H1 (cell line): ENCODE measurements around the gene ITGA11. TPM values are rescaled to one million over a fixed set of nuclear protein-coding genes. Genes with fewer than 3 reads are reported as not detected.

Experiments
- CTCF ChIA-PET: fragments of 300-600 bp; sonication (Branson Sonifier 250); formaldehyde crosslinking; loops from one replicate; lab custom pipeline; 2021; ENCODE audit not compliant: partially characterized antibody; lab: Charles Lee
- POLR2A ChIA-PET: fragments of 300-600 bp; sonication (Branson Sonifier 250); formaldehyde crosslinking; loops from one replicate; lab custom pipeline; 2021; ENCODE audit warnings: inconsistent platforms; ENCODE audit not compliant: partially characterized antibody; lab: Charles Lee
- DNase-seq, 2 experiments: peaks; one replicate each; pipeline versions ENCODE4 v3.0.0 to v3.0.0-alpha.2; 2010 to 2022; ENCODE audit warnings: low spot score in 2 of 2, low read depth in 1 of 2, mixed read lengths in 1 of 2
- FAIRE-seq: peaks from 2 replicates; lab custom pipeline; 2011; peaks lifted over from hg19 to GRCh38; lab: Jason Lieb, UNC
- H2AFZ ChIP-seq: 2 replicates; pipeline ENCODE4 v1.8.1; 2012; ENCODE audit warnings: low read length, inconsistent platforms
- H2AK5ac ChIP-seq: 2 replicates; pipeline ENCODE4 v1.6.1; 2013; ENCODE audit warnings: low read depth, low read length
- H2BK120ac ChIP-seq: replicated peaks from 2 replicates; pipeline ENCODE3; 2013; ENCODE audit warnings: low read depth, low read length, inconsistent platforms
- H2BK12ac ChIP-seq: 2 replicates; pipeline ENCODE4 v1.6.1; 2013; ENCODE audit warnings: low read depth, low read length
- H2BK15ac ChIP-seq: 2 replicates; pipeline ENCODE4 v1.6.1; 2013; ENCODE audit warnings: low read length
- H2BK20ac ChIP-seq: 2 replicates; pipeline ENCODE4 v1.6.1; 2013; ENCODE audit warnings: low read length
- H2BK5ac ChIP-seq: 2 replicates; pipeline ENCODE4 v1.6.1; 2013; ENCODE audit warnings: low read depth, low read length
- H3K14ac ChIP-seq: 2 replicates; pipeline ENCODE4 v1.6.1; 2013; ENCODE audit warnings: inconsistent platforms; ENCODE audit not compliant: insufficient read length
- H3K18ac ChIP-seq: 2 replicates; pipeline ENCODE4 v1.6.1; 2013; ENCODE audit warnings: low read length; ENCODE audit errors: extremely low read depth
- H3K23ac ChIP-seq: 2 replicates; pipeline ENCODE4 v1.6.1; 2013; ENCODE audit warnings: inconsistent platforms; ENCODE audit not compliant: insufficient read length
- H3K23me2 ChIP-seq: 2 replicates; pipeline ENCODE4 v1.6.1; 2013; ENCODE audit warnings: low read depth, low read length
- H3K27ac ChIP-seq: 2 replicates; pipeline ENCODE4 v1.6.1; 2011; ENCODE audit warnings: low read depth, low read length, inconsistent platforms
- H3K27me3 ChIP-seq, 4 experiments: replicated peaks in 1 of 4; 1 replicate in 1 of 4; 2 replicates in 3 of 4; pipeline versions ENCODE4 v1.6.1 to v1.8.1; 2011 to 2013; ENCODE audit warnings: low read length in 3 of 4, mild to moderate bottlenecking in 3 of 4, inconsistent platforms in 2 of 4, mixed read lengths in 2 of 4, moderate library complexity in 1 of 4; ENCODE audit not compliant: control insufficient read depth in 3 of 4, insufficient read depth in 3 of 4; ENCODE audit errors: extremely low read depth in 1 of 4
- H3K36me3 ChIP-seq, 4 experiments: 2 replicates each; pipeline versions ENCODE4 v1.6.1 to v1.8.1; 2011 to 2013; ENCODE audit warnings: mild to moderate bottlenecking in 4 of 4, low read length in 3 of 4, moderate library complexity in 2 of 4, control low read depth in 1 of 4, inconsistent platforms in 1 of 4; ENCODE audit not compliant: insufficient read depth in 4 of 4, control insufficient read depth in 2 of 4
- H3K4ac ChIP-seq: replicated peaks from 2 replicates; pipeline ENCODE3; 2013; ENCODE audit warnings: low read length, low read depth, mixed read lengths, inconsistent platforms; ENCODE audit not compliant: insufficient read length
- H3K4me1 ChIP-seq, 4 experiments: replicated peaks in 1 of 4; 1 replicate in 1 of 4; 2 replicates in 3 of 4; pipeline versions ENCODE4 v1.6.1 to v1.8.1; 2011 to 2013; ENCODE audit warnings: low read length in 3 of 4, inconsistent platforms in 2 of 4, mixed read lengths in 1 of 4; ENCODE audit not compliant: insufficient read depth in 4 of 4, control insufficient read depth in 3 of 4
- H3K4me2 ChIP-seq, 2 experiments: 2 replicates each; pipeline versions ENCODE4 v1.6.1 to v1.8.1; 2011 to 2013; ENCODE audit warnings: low read depth in 2 of 2, low read length in 2 of 2, control low read depth in 1 of 2, inconsistent platforms in 1 of 2, mild to moderate bottlenecking in 1 of 2; ENCODE audit not compliant: insufficient read depth in 1 of 2
- H3K4me3 ChIP-seq, 4 experiments: fragments of 200-600, 300-600 bp in 1 of 4; sonication (generic), shearing (Covaris generic), sonication (Bioruptor Twin) in 1 of 4; 2 replicates each; pipeline versions ENCODE4 v1.5.1 to v1.8.1; 2011 to 2016; ENCODE audit warnings: low read length in 4 of 4, low read depth in 3 of 4, control low read depth in 2 of 4, inconsistent platforms in 2 of 4, mild to moderate bottlenecking in 2 of 4, mixed read lengths in 1 of 4, moderate library complexity in 1 of 4; ENCODE audit not compliant: insufficient read depth in 2 of 4; ENCODE audit errors: extremely low read depth in 1 of 4
- H3K56ac ChIP-seq: replicated peaks from 2 replicates; pipeline ENCODE3; 2013; ENCODE audit warnings: low read depth, mild to moderate bottlenecking, mixed read lengths, low read length, inconsistent platforms; ENCODE audit not compliant: insufficient read length
- H3K79me1 ChIP-seq: 2 replicates; pipeline ENCODE4 v1.6.1; 2013; ENCODE audit warnings: low read depth, low read length, control low read depth
- H3K79me2 ChIP-seq, 2 experiments: 2 replicates each; pipeline versions ENCODE4 v1.6.1 to v1.8.1; 2012 to 2013; ENCODE audit warnings: low read length in 2 of 2, mild to moderate bottlenecking in 2 of 2, inconsistent platforms in 1 of 2; ENCODE audit not compliant: insufficient read depth in 2 of 2, control insufficient read depth in 1 of 2
- H3K9ac ChIP-seq, 4 experiments: replicated peaks in 1 of 4; 1 replicate in 1 of 4; 2 replicates in 3 of 4; pipeline versions ENCODE4 v1.6.1 to v1.8.1; 2011 to 2013; ENCODE audit warnings: low read depth in 3 of 4, low read length in 3 of 4, control low read depth in 2 of 4, mild to moderate bottlenecking in 2 of 4, moderate library complexity in 2 of 4, inconsistent platforms in 1 of 4; ENCODE audit errors: extremely low read depth in 1 of 4
- H3K9me3 ChIP-seq, 2 experiments: 2 replicates each; pipeline versions ENCODE4 v1.6.1 to v1.8.1; 2012 to 2013; ENCODE audit warnings: mild to moderate bottlenecking in 2 of 2, moderate library complexity in 2 of 2, control low read depth in 1 of 2, inconsistent platforms in 1 of 2, low read depth in 1 of 2, low read length in 1 of 2, mixed read lengths in 1 of 2; ENCODE audit not compliant: insufficient read depth in 2 of 2
- H4K20me1 ChIP-seq, 2 experiments: replicated peaks in 1 of 2; 2 replicates each; pipeline versions ENCODE3 to v1.8.1; 2011 to 2013; ENCODE audit warnings: inconsistent platforms in 2 of 2, low read length in 2 of 2, mild to moderate bottlenecking in 1 of 2; ENCODE audit not compliant: insufficient read depth in 2 of 2, control insufficient read depth in 1 of 2
- H4K5ac ChIP-seq: 2 replicates; pipeline ENCODE4 v1.6.1; 2013; ENCODE audit warnings: low read length, low read depth, mixed read lengths, inconsistent platforms; ENCODE audit not compliant: insufficient read length
- H4K8ac ChIP-seq: 2 replicates; pipeline ENCODE4 v1.8.0; 2013; ENCODE audit warnings: mild to moderate bottlenecking, moderate library complexity, low read length, inconsistent platforms; ENCODE audit not compliant: insufficient read depth; ENCODE audit errors: extremely low read depth
- H4K91ac ChIP-seq: replicated peaks from 2 replicates; pipeline ENCODE3; 2013; ENCODE audit warnings: low read length, mixed read lengths, inconsistent platforms; ENCODE audit not compliant: insufficient read length
- BRCA1 ChIP-seq: IDR thresholded peaks from 2 replicates; pipeline ENCODE4 v1.6.1; 2012; ENCODE audit warnings: low read depth, low read length, improper control_type of control experiment
- KDM5A ChIP-seq: fragments of 200-600 bp; IDR thresholded peaks from 2 replicates; pipeline ENCODE4 v1.7.1; 2012; ENCODE audit warnings: mild to moderate bottlenecking, low read length, inconsistent platforms, mixed read lengths
- NRF1 ChIP-seq: IDR thresholded peaks from 2 replicates; pipeline ENCODE4 v1.6.1; 2011; ENCODE audit warnings: mild to moderate bottlenecking, low read depth, low read length, improper control_type of control experiment
- SAP30 ChIP-seq: fragments of 300-600 bp; sonication (generic); IDR thresholded peaks from 2 replicates; pipeline ENCODE4 v1.7.1; 2012; ENCODE audit warnings: low read length, moderate library complexity, mild to moderate bottlenecking, inconsistent platforms; ENCODE audit not compliant: insufficient read depth, insufficient replicate concordance
- TBP ChIP-seq: IDR thresholded peaks from 2 replicates; pipeline ENCODE4 v1.6.1; 2011; ENCODE audit warnings: low read depth, low read length, improper control_type of control experiment
- YY1 ChIP-seq: IDR thresholded peaks from 2 replicates; pipeline ENCODE4 v1.6.1; 2011; ENCODE audit warnings: low read depth, mild to moderate bottlenecking, low read length
- WGBS, 2 experiments: shearing (Covaris generic) in 1 of 2; methylation state at CpG; one replicate each; pipeline versions ENCODE4 v1.1.6 to v1.1.7; 2013 to 2015; ENCODE audit warnings: low lambda C conversion rate in 2 of 2, mixed read lengths in 2 of 2, inconsistent platforms in 1 of 2, low coverage in 1 of 2, missing lambda C conversion rate in 1 of 2; ENCODE audit not compliant: insufficient replicate concordance in 2 of 2, insufficient coverage in 1 of 2, insufficient read length in 1 of 2; ENCODE audit errors: extremely low coverage in 1 of 2, missing lambda C conversion rate in 1 of 2; 5-methylcytosine and 5-hydroxymethylcytosine counted together
- polyA plus RNA-seq, 7 experiments: library from polyadenylated mRNA; depleted of rRNA in 3 of 7; stranded (reverse) in 5 of 7; unstranded in 2 of 7; fragments of >200 nt in 5 of 7; fragments of 200-250 nt in 2 of 7; gene quantifications; 1 replicate in 5 of 7; 2 replicates in 1 of 7; 4 replicates in 1 of 7; pipeline versions ENCODE4 v1.2.1 to v1.2.3, GENCODE V29; 2011 to 2013; ENCODE audit warnings: missing spikeins in 2 of 7, mixed read lengths in 2 of 7
- total RNA-seq: library from RNA; stranded (reverse); fragmentation: NEBNext Ultra II Directional; extraction: Animal tissue kit (Norgen Biotek cat#: 25700); gene quantifications from 2 replicates; pipeline ENCODE4 v1.2.1, GENCODE V29; 2021

The ITGA11 gene
- total and polyA plus RNA-seq, 2 of the 8 experiments (the other 6 are each of a cell fraction or from before 2014, with no cell fraction given): 0.05 to 0.06 TPM

- 0 out of 7 replicates have a peak, but pooled peaks cover 0 to 2% (median 0%) of the 10 kb centered on the region in 4 experiments for H3K4me1 ChIP-seq
- no peaks in the 10 kb centered on the region for H3K79me2 ChIP-seq
- CTCF ChIA-PET: no interaction called here
- H2AFZ ChIP-seq: no peak overlapping the region
- no CpG with 5 or more reads among the region's 3 CpGs for WGBS, 2 experiments
- no peak overlapping the region for H2BK120ac ChIP-seq
- no peaks in the 10 kb centered on the region for H3K36me3 ChIP-seq
- no peak overlapping the region for H3K56ac ChIP-seq
- H4K5ac ChIP-seq: no peak overlapping the region
- TF ChIP-seq NRF1 (no peak), BRCA1 (no peak), YY1 (no peak), SAP30 (no peak), KDM5A (no peak), TBP (no peak)
- peak overlapping the region; percentile 9; the same call in 1 of the 2 replicates for H4K8ac ChIP-seq
- FAIRE-seq (no peak), DNase-seq (no peak)
- H3K23me2 ChIP-seq: no peaks in the 10 kb centered on the region
- no peak overlapping the region for H3K4me3 ChIP-seq
- no peak overlapping the region for H3K14ac ChIP-seq
- H3K9ac ChIP-seq: no peak overlapping the region
- no peaks in the 10 kb centered on the region; a peak in 1 of 7 replicates for H3K27me3 ChIP-seq
- H4K91ac ChIP-seq: no peak overlapping the region
- no peaks in the 10 kb centered on the region for H3K9me3 ChIP-seq
- no peak overlapping the region for H3K23ac ChIP-seq
- H2BK15ac ChIP-seq: no peak overlapping the region
- no peaks in the 10 kb centered on the region for H3K79me1 ChIP-seq
- no peak overlapping the region for H2BK20ac ChIP-seq
- H3K4ac ChIP-seq: no peak overlapping the region
- no peaks in the 10 kb centered on the region for H4K20me1 ChIP-seq
- H2BK5ac ChIP-seq: no peak overlapping the region
- H2AK5ac ChIP-seq: no peak overlapping the region
- H3K27ac ChIP-seq: no peak overlapping the region
- no peak overlapping the region for H3K18ac ChIP-seq
- POLR2A ChIA-PET: no interaction called here
- H2BK12ac ChIP-seq: no peak overlapping the region
- H3K4me2 ChIP-seq: no peak overlapping the region
These were observed 49.4 kb upstream of the ITGA11 start for GRCh38 chr15:68481321-68481720.
